HUDEP-2 (cell line): ENCODE measurements around the gene CNGA2.

Experiments used
- DNase-seq, 76 experiments: peaks; one replicate each; lab custom pipeline; 2025; ENCODE audit not compliant: unreplicated experiment in 76 of 76; lab: John Stamatoyannopoulos, UW

CNGA2 gene

DNA sequence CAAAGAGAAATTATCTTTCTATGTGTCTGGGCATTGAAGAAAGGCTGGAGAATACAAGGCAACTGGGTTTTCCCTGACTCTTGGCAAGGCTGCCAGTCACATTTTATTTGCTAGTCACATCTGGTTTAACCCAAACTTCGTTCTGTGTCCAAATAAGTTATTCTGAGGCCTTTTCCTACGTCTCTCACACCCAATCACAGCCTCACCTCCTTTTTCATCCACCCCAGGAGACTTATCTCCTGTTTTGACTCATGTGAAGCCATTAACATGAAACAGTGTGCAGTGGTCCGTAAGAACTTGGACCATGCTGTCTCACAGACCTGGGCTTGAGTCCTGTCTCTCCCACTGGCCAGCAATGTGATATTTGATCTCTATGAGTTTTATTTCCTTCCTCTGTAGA lies 59.3 kb downstream of the CNGA2 start:
- no peak for DNase-seq
